Cardiac muscle cell (in vitro differentiated cells and primary cell): ENCODE measurements around the gene FKBP15. TPM values are rescaled to one million over a fixed set of nuclear protein-coding genes. Genes with fewer than 3 reads are reported as not detected.
"Not testable (repeated sequence)": the region's sequence is repeated elsewhere in the genome, so short reads cannot be mapped to it uniquely, and the experiment has no call there.

Source experiments
- DNase-seq, 2 donors: peaks; one replicate each; pipeline versions ENCODE4 v3.0.0 to v3.0.0-alpha.2; 2010 to 2017; ENCODE audit warnings: low read depth in 1 of 2, low spot score in 1 of 2
- H3K27ac ChIP-seq: fragments of 200-600 bp; sonication (generic); 2 replicates; pipeline ENCODE4 v1.5.1; 2016
- H3K27me3 ChIP-seq: fragments of 200-600 bp; sonication (generic); 2 replicates; pipeline ENCODE4 v1.6.0; 2016; ENCODE audit warnings: control low read depth
- H3K36me3 ChIP-seq: fragments of 200-600 bp; sonication (generic); 2 replicates; pipeline ENCODE4 v1.5.1; 2016; ENCODE audit warnings: control low read depth
- H3K4me1 ChIP-seq: fragments of 200-600 bp; sonication (generic); 2 replicates; pipeline ENCODE4 v1.8.1; 2017; ENCODE audit warnings: low read depth, mild to moderate bottlenecking, mixed run types
- H3K4me3 ChIP-seq: fragments of 200-600 bp; sonication (generic); 2 replicates; pipeline ENCODE4 v1.5.1; 2016; ENCODE audit warnings: mild to moderate bottlenecking
- H3K9me3 ChIP-seq: fragments of 200-600 bp; sonication (generic); 2 replicates; pipeline ENCODE4 v1.5.1; 2017; ENCODE audit warnings: low read depth, mild to moderate bottlenecking, control low read depth
- polyA plus RNA-seq: library from polyadenylated mRNA; unstranded; fragments of >200 nt; fragmentation: Nextera tagmentation; extraction: Ambion mirVana; gene quantifications from 2 replicates; pipeline ENCODE4 v1.2.1, GENCODE V29; 2016
- total RNA-seq: library from RNA; depleted of rRNA; stranded (reverse); fragments of >200 nt; gene quantifications from 2 replicates; pipeline ENCODE4 v1.2.3, GENCODE V29; 2016
- TF ChIP-seq, protein P1 (sequence below): IDR thresholded peaks from 2 replicates; pipeline ENCODE4 v1.5.1; 2012; ENCODE audit warnings: low read depth, mild to moderate bottlenecking, low read length

Gene FKBP15
- total and polyA plus RNA-seq, 2 experiments from 2014 or later = 10.9 to 20.6 TPM

DNA sequence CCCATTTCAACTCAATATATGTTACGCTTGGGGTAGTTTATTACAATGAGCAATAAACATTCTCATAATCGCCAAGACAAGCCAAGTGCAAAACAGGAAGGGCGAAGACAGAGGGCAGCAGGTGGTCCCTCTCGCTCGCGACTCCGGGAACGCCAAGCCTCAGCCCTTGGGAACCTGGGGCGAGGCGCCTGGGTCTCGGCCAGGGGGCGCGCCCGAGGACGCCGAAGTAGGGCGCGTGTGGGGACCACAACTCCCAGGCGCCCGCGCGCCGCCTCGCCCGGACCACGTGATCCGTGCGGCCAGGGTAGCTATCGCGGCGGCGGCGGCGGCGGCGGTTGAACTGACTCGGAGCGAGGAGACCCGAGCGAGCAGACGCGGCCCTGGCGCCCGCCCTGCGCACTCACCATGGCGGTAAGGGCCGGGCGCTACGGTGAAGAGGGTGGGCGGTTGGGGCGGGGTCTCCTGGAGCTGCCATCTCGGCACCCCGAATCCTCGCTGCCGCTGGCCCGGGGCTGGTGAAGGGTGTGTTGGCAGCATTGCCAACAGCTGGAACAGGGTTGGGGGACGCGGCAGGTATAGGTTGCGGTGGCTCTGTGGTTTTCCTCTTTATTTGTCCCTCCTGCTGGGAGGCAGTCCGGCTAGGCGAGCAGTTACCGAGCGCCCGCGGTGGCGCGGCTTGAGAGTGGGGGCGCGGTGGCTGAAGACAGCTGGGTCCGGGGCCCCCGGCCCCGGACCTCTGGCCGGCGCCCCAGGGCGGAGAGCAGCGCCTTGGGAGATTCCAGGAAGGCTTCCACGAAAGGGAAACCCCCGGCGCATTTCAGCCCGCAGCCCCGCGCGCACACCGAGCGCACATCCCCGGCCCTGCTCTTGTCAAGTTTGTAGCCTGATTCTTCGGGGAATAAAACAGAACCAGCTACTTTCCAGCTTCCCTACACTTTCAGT is 70.1 kb downstream of the FKBP15 start, which contains the start of gene SLC31A2:
Gene SLC31A2 (plus strand): TSS at position 338 of the 942 bp plus-strand sequence. CDS start 68 bp downstream, at position 406.
- H3K4me3 ChIP-seq = peak within 1 kb of the TSS; percentile 90

DNA sequence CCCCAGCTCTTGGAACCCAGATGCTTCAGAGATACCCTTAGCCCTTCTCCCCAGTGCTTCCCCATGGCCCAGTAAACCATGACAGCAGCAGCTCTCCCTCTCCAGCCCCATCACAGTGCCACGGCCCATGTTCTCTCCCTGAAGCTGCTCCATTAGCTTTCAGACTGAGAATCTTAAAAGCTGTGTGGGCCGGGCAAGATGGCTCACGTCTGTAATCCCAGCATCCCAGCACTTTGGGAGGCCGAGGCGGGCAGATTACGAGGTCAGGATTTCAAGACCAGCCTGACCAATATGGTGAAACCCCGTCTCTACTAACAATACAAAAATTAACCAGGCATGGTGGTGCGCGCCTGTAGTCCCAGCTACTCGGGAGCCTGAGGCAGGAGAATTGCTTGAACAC is 71.5 kb downstream of the FKBP15 start:
- DNase-seq, H3K36me3 ChIP-seq, H3K27me3 ChIP-seq, H3K27ac ChIP-seq, H3K4me1 ChIP-seq, H3K4me3 ChIP-seq, H3K9me3 ChIP-seq: not testable (repeated sequence)

More for the DNA sequence above, 70.1 kb downstream of the FKBP15 start, which contains the start of gene SLC31A2:
- no peaks in the 10 kb centered on the region for H3K4me1 ChIP-seq
- H3K36me3 ChIP-seq = no peaks in the 10 kb centered on the region
- TF ChIP-seq, protein P1, sequence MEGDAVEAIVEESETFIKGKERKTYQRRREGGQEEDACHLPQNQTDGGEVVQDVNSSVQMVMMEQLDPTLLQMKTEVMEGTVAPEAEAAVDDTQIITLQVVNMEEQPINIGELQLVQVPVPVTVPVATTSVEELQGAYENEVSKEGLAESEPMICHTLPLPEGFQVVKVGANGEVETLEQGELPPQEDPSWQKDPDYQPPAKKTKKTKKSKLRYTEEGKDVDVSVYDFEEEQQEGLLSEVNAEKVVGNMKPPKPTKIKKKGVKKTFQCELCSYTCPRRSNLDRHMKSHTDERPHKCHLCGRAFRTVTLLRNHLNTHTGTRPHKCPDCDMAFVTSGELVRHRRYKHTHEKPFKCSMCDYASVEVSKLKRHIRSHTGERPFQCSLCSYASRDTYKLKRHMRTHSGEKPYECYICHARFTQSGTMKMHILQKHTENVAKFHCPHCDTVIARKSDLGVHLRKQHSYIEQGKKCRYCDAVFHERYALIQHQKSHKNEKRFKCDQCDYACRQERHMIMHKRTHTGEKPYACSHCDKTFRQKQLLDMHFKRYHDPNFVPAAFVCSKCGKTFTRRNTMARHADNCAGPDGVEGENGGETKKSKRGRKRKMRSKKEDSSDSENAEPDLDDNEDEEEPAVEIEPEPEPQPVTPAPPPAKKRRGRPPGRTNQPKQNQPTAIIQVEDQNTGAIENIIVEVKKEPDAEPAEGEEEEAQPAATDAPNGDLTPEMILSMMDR = peak; percentile 43
- peaks cover 8% of the 10 kb centered on the region for H3K27me3 ChIP-seq
- DNase-seq = peak; percentile 87 to 96
- H3K27ac ChIP-seq = no peak within 1 kb of the TSS
- H3K9me3 ChIP-seq = no peaks in the 10 kb centered on the region

DNA sequence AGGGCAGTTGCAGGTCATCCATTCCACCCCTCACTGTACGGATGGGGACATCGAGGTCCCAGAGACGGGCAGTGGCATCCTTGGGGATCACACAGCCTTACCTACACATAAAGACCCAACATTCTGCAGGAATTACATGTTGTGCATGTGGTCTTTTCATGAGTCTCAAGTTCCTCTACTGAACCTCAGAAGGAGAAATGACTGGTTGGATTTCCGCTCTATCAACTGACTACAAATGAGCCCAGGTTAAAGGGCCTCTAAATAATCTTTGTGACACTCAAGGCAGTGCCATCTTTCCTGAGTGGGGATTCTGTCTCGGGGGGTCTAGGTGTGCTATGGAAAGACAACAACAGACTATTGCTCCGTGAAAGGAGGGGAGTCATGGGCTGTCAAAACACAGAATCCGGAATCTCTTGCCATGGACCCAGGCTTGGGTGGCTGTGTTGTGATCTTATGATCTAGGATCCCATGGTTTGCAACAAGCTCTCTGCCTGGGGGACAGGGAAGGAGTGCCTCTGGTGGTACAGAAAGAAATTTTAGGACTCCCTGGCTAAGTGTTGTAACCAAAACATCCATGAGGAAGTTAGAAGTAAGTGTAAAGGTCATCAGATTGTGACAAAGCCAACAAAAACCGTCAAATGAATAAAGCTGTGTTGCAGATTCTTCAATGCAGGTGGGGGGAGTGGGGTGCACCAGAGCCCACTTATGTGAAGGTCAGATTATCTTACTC is 72.1 kb downstream of the FKBP15 start:
- Histone ChIP-seq H3K4me3 (no peak overlapping the region), H3K27me3 (peaks cover 8% of the 10 kb centered on the region), H3K4me1 (no peaks in the 10 kb centered on the region), H3K9me3 (no peaks in the 10 kb centered on the region), H3K36me3 (no peaks in the 10 kb centered on the region), H3K27ac (no peak overlapping the region)
- no peak for DNase-seq
- TF ChIP-seq, protein P1 = no peak

DNA sequence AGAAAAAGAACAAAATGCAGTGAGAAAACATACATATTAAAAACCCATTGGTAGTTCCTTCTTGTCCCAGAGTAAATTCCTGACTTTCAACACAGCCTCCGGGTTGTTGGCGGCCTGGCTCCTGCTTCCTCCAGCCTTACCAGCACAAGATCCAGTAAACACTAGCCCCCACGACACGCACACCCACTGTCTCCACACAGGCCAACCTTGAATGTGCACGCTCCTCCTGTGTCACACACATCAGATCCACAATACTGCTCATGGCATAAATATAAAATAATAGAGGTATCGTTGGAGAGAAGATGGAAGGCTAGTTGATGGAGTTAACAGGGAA is 72.7 kb downstream of the FKBP15 start:
- Histone ChIP-seq H3K4me3 (no peak overlapping the region), H3K27me3 (peaks cover 8% of the 10 kb centered on the region), H3K9me3 (no peaks in the 10 kb centered on the region), H3K36me3 (no peaks in the 10 kb centered on the region), H3K27ac (no peak overlapping the region), H3K4me1 (no peaks in the 10 kb centered on the region)
- no peak for DNase-seq
- TF ChIP-seq, protein P1 = no peak

DNA sequence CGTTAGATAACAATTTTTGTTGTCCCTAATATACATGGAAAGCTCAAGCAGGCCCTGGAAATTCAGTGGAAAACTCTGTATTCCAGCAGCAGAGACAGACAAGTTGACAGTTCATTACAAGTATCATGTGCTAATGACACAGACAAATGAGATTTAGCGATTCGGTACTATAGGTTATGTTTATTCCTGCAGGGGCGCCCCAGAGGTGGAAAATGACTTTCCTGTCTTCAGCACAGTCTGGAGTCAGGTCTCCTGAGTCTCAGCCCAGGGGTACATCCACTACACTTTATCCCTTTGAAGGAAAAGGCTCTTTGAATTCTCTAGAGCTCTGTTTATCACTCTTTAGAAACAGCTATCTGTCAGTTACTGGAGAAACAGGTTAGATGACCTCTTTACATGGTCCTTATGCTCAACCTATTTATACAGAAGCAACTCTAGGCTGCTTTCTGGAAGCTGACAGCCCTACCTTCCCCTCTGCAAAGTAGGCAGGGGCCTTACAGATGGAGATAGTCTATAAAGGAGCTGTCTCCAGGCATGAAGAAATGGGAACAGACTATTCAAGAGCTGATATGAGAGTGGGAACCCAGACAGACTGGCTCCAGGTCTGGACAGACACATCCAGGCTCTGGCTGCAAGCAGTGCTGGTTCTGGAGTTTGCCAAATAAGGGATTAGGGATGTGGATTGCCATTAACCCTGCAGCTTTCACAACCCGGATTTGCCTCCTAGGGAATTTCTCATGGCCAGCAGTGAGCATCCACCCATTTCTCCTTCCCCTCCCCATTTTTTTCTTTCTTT is 77.4 kb downstream of the FKBP15 start:
- DNase-seq = no peak
- H3K9me3 ChIP-seq = no peaks in the 10 kb centered on the region
- H3K4me3 ChIP-seq = no peak overlapping the region
- H3K27ac ChIP-seq = no peak overlapping the region
- H3K27me3 ChIP-seq = no peaks in the 10 kb centered on the region
- TF ChIP-seq, protein P1 = no peak
- no peaks in the 10 kb centered on the region for H3K4me1 ChIP-seq
- H3K36me3 ChIP-seq = no peaks in the 10 kb centered on the region

DNA sequence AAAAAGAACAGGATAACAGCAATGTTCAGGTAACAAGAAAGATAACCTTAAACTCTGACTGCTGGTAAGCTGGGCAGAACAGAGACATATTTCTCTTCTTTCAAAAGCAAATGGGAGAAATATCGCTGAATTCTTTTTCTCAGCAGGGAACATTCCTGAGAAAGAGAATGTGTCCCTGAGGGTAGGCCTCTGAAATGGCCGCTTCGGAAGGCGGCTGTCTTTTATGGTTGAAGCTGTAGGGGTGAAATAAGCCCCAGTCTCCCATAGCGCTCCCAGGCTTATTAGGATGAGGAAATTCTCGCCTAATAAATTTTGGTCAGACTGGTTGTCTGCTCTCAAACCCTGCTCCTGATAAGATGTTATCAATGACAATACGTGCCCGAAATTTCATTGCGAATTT is 80.2 kb downstream of the FKBP15 start:
- H3K27ac ChIP-seq, H3K27me3 ChIP-seq, H3K4me3 ChIP-seq, H3K4me1 ChIP-seq, DNase-seq, H3K9me3 ChIP-seq, H3K36me3 ChIP-seq: not testable (repeated sequence)
